ENCODE data around the gene ADK. TPM values are rescaled to one million over a fixed set of nuclear protein-coding genes. Genes with fewer than 3 reads are reported as not detected.
"Not testable (repeated sequence)": the region's sequence is repeated elsewhere in the genome, so short reads cannot be mapped to it uniquely, and the experiment has no call there.

Gene ADK
- total RNA-seq, 1 experiment from 2014 or later: 51.4 TPM

DNA sequence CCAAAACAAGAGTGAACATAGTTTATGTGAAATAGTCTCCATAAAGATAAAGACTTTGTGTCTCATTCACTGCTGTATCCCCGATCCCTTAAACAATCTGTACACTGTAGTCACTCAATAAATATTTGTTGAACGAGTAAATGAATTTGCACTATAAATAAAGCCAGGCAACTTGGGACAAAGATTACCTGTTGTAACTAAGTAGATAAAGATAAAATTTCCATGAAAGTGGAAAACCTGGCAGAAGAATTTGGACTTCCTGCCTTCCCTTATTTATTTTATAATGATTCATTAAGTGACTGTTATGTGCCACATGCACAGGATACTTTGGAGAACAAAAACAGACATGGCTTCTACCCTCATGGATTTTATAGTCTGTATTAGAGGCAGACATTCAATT is 397.7 kb downstream of the ADK start:
- DNase-seq (ENCODE audit: low spot score): no peak

DNA sequence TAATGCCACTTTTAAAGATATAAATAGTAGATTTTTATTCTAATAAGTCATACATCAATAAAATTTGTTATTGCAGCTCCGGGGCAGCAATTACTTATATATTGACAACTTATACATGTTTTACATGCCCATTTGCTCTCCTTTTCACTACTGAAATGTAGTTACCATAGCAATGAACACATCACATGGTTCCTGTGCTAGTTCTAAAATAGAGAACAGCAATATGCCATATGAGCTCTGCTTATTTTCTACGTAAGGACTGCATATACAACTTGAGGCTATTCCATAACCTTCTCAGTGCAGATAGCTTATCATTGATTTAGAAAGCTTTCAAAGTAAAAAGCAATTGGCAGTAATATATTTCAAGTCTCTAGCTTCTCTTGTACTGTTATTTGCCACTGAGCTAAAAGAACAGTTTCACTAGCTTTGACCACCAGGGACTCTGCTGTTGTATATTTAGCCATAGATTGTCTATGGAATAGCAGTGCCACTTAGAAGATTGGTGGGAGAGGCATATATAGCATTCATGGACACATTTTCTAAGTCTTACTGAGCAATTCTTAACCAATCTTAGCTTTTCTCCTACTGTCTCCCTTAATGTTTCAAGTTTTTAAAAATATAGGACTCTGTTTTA is 405.2 kb downstream of the ADK start:
- DNase-seq (ENCODE audit: low spot score): no peak

DNA sequence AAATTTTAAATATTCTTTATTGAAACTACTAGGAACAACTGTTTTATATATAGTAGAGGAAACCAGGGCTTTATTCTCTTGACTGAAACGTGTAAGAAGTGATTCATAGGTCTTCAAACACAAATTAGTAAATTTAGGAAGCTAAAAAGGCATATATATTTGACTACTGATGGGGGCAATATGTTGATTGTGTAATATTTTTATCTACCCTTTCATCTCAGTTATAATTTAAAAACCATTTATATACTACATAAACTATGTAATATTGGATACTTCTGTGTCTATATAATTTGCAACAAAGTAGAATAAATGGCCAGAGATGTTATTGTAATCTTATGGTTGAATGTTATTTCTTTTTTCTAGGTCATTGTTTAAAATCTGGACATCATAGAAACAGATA is 406.1 kb downstream of the ADK start:
- DNase-seq (ENCODE audit: low spot score): no peak

DNA sequence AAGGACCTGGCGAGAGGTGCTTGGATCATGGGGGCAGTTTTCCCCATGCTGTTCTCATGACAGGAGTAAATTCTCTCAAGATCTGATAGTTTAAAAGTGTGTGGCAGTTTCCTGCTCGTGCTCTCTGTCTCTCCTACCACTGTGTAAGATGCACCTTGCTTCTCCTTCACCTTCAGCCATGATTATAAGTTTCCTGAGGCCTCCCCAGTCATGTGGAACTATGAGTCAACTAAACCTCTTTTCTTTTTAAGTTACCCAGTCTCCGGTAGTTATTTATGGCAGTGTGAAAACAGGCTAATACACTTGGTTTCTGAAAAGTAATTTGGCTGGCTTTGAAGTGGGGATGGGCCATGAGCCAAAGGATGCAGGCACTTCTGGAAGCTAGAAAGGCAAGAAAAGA is 407.4 kb downstream of the ADK start:
- DNase-seq (ENCODE audit: low spot score): peak; percentile 6

DNA sequence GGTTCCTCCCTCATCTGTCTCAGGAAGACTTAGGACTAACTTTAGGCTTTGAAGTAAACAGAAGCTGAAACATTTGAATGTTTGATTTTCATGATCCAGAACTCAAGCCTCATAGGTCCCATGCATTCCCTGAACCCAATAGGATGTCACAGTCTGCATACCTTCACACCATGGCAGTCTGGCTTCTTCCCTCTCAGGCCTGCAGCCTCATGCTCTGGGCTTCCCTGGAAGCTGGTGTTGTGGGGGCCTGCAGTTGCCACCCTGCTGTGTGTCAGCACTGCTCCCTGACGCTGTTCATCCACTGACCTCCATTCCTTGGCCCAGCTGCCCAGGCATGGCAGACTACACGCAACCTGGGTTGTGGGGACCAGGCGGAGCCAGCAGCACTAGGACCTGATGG is 407.9 kb downstream of the ADK start:
- DNase-seq (ENCODE audit: low spot score): no peak

DNA sequence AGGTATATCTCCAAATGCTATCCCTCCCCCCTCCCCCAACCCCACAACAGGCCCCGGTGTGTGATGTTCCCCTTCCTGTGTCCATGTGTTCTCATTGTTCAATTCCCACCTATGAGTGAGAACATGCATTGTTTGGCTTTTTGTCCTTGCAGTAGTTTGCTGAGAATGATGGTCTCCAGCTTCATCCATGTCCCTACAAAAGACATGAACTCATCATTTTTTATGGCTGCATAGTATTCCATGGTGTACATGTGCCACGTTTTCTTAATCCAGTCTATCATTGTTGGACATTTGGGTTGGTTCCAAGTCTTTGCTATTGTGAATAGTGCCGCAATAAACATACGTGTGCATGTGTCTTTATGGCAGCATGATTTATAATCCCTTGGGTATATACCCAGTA is 417.9 kb downstream of the ADK start:
- not testable (repeated sequence) for DNase-seq (ENCODE audit: low spot score)

DNA sequence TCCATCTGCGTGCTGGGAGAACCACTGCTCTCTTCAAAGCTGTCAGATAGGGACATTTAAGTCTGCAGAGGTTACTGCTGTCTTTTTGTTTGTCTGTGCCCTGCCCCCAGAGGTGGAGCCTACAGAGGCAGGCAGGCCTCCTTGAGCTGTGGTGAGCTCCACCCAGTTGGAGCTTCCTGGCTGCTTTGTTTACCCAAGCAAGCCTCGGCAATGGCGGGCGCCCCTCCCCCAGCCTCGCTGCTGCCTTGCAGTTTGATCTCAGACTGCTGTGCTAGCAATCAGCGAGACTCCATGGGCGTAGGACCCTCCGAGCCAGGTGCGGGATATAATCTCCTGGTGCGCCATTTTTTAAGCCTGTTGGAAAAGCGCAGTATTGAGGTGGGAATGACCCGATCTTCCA is 422.5 kb downstream of the ADK start:
- not testable (repeated sequence) for DNase-seq (ENCODE audit: low spot score)

DNA sequence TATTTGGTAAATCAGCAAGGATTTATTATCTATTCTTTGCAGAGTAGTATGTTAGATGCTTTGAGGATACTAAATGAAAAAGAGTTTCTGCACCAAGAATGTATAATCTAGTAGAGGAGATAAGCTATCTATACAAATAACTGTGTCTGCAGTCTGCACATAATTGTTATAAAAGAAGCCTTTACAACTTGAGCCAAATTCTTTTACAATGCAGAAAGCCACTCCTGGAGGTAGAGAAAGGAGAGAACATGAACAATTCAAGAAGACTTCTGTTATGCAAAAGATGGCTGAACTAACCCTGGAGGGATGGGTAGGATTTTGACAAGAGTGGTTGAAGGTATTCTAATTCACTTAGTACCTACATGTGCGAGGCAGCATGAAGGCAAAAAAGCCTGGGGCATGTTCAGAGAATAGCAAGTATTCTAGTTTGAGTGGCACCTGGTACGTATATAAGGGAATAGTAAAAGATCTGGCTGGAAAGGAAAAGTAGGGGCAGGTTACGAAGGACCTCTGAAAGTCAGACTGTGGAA is 424.2 kb downstream of the ADK start:
- no peak for DNase-seq (ENCODE audit: low spot score)

DNA sequence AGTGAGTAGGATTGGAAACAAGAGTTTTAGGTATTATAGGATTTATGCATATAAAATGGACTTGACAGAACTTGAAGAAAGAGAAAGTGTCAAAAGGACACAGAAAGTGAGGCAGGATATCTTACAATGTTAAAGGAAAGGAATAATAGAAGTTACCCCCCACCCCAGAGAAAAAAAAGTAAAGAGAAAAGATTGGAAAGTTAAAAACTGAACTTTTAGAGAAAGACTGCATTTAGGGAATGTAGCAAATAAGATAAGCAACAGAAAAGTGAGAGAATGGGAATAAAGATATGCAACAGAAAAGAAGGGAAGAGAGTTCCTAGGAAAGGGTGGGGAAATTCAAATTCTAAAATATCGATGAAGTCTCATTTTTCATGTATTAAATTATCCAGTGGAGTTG is 424.9 kb downstream of the ADK start:
- no peak for DNase-seq (ENCODE audit: low spot score)

DNA sequence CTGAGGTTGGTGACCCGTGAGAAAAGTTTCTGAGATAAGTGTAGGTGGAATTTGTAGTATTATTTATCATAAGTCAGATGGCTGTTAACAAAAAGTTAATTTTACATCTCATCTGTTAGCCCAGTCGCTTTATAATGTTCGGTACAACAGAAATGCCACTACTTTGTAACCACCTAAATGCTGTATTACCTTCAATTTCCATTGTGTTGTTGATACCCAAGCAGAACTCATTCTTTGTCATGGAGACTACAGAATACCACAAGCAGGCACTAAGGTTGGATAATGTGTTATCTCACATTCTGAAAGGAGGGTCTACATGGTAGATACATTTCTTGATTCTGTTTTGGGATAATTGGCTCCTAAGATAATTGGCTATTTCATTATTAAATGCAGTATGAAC is 425.6 kb downstream of the ADK start:
- no peak for DNase-seq (ENCODE audit: low spot score)

DNA sequence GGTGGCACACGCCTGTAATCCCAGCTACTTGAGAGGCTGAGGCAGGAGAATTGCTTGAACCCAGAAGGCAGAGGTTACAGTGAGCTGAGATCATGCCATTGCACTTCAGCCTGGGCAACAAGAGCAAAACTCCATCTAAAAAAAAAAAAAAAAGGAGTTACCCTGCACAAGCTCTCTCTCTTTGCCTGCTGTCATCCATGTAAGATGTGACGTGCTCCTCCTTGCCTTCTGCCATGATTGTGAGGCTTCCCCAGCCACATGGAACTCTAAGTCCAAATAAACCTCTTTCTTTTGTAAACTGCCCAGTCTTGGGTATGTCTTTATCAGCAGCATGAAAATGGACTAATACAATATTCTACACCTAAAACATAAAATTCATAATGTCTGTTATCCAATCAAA is 429.4 kb downstream of the ADK start:
- not testable (repeated sequence) for DNase-seq (ENCODE audit: low spot score)

DNA sequence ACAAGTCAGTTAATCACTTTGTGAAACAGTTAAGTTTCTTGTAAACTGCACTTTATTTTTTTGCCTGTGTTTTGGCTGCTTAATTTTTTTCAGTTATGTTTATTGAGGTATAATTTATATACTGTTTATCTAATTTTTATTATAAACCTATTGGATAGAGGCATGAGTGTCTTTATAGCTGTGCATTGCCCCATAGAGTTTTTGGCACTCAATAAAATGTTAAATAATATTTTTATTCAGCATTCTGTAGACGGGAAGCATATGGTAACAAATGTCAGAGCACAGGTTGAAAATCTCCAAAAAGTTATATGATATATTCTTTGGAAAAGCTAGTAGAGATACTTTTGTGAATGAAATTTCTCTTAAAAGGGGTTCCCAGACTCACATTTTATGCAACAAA is 431.5 kb downstream of the ADK start:
- DNase-seq (ENCODE audit: low spot score): no peak

DNA sequence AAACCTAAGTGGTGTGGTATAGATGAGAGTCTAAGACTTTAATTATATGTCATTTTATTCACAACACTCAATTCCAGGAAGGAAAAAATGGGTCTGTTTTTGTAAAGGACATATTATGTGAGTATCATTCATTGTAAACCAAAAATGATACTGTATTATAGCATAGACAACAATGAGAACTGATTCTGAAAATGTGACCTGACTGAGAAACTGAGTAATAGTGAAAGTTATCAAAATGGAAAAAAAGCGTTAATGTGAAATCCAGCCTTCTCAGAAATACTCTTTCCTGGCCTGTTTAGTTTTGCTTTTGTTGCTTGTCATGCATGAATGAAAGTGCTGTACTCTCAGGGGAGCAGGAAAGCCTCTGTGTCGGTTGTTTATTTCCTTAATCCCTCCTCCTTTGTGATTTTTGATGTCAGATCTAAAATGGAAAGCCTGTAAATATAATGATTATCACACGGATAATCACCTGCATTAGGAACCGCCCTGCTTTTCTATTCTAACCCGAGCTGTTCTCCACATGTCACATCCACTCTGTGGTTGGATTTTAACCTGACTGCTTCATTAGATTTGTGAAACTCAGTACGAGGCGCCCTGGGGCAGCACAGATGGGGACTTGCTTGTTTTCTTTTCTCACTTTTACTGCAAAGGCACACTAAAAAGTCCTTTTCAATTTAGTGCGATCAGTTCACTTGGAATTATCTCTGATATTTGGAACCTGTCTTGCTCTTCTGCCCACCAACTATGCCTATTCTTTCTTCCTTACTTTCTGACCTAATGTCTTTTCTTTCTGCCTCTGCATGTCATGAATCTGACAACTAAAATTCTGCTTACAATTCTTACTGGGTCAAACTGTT is 434.4 kb downstream of the ADK start:
- DNase-seq (ENCODE audit: low spot score): no peak

DNA sequence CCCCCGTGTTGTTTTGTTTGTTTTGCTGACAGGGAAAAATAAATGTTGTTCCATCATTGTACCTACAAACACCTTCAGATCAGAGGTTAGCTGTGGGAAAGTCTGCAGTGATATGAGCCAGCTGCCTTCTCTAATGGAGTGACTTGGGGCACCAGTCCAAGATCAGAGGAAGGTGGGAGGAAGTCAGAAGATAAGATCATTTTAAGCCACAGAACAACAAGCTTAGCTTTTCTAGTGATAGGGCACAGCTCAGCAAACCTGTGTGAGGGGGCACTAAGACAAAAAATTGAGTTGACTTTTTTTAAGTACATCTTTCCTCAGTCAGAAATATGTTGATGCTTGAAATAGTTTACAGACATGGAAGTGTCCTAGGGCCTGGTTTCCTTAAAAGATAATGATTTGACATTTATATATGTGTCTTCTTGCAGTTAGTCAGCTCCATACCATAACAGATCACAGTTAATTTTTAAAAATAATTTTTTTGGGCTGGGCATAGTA is 435.1 kb downstream of the ADK start:
- peak; percentile 28 for DNase-seq (ENCODE audit: low spot score)

DNA sequence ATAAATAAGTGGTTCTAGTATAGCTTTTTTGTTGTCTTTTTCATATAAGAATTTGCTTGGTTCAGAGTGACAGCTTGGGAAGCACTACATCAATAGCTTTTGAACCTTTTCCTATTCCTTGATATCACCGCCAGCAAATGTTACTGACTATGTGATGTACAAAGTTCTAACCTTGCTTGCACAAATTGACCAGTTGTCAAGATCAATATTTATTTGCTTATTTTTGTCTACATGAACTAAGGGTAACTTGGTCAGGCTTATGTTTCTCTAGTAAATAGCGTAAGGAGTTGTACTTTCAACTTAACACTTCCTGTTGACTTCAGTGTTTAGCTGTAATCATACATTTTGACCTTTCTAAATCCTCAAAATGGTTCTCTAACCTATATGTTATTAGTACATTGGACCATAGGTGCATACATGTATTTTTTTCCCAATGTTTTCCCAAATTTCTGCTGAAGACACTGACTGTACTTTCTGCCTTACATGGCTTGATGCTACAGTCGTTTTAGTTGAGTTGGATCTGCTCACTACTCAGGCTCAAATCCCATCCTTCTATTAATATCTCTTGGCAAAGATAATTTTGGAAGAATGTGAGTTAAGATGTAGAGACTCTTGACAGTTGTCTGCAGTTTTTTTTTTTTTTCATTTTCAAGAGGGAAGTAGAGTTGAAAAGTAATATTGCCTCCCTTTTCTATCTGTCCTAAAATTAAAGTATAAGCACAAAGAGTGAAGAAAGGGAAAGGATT is 436.3 kb downstream of the ADK start:
- DNase-seq (ENCODE audit: low spot score): no peak

DNA sequence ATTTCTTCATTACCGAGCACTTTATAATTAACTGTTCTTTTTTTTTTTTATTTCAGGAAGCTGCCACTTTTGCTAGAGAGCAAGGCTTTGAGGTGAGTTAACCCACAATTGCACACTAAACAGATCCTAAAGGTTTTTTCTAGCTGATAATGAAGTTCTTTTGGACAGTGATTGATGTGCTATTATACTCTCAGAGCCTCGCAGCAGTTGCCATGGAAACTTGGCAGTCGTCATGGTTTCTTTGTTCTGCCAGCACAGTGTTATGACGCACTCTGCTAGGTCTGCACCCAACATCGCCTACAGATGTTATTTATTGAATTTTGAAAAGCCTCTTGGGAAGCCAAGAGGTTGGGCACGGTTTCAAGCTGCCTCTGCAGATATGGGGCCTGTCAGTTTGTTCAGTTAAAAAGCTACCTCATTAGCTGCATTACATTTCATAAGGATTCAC is 438.2 kb downstream of the ADK start:
- DNase-seq (ENCODE audit: low spot score): peak; percentile 95

DNA sequence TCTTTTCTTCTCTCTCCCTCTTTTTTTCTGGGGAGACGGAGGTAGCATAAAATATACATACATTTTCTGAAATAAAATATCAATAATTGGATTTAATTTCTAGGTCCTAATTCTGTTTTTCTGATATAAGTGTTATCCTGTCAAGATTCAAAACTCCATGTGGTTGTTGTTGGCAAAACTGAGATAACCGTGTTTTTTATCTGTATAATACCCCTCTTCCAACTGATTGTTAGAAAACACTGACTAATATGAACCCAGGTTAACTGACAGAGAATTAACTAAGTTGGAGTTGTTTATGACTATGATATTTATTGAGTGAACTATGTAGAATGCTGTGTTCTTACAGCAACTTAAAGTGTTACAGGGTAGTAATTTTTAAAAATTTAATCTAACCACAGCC is 438.8 kb downstream of the ADK start:
- no peak for DNase-seq (ENCODE audit: low spot score)

DNA sequence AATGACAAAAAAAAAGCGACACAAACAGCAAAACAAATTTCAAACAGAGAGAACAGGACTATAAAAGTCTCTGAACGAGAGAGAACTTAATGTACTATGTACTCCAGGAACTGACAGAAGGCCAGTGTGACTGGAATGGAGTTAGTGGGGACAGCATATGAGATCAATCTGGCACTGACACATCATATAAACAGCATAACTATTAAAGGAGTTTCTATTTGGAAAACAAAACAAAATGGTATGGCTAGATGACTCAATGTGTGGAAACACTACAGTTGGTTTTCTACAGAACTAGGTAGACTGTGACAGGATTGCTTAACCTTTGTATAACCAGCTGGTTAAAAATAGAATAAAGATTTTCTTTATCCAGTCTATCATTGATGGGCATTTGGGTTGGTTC is 442.4 kb downstream of the ADK start:
- DNase-seq (ENCODE audit: low spot score): no peak

DNA sequence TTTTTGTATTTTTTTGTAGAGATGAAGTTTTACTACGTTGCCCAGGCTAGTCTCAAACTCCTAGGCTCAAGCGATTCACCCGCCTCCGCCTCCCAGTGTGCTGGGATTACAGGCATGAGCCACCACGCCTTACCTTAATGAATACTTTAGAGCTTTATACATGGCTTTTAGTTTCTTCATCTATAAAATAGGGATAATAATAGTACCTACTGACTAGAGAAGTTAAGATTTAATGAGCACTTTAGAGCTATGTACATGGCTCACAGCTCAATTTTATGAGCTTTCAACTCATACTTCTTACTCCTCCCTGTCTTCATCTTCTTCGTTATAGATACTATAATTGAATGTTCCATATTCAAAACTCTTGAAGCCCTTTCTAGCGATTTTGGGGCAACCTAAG is 445.7 kb downstream of the ADK start:
- DNase-seq (ENCODE audit: low spot score): no peak

DNA sequence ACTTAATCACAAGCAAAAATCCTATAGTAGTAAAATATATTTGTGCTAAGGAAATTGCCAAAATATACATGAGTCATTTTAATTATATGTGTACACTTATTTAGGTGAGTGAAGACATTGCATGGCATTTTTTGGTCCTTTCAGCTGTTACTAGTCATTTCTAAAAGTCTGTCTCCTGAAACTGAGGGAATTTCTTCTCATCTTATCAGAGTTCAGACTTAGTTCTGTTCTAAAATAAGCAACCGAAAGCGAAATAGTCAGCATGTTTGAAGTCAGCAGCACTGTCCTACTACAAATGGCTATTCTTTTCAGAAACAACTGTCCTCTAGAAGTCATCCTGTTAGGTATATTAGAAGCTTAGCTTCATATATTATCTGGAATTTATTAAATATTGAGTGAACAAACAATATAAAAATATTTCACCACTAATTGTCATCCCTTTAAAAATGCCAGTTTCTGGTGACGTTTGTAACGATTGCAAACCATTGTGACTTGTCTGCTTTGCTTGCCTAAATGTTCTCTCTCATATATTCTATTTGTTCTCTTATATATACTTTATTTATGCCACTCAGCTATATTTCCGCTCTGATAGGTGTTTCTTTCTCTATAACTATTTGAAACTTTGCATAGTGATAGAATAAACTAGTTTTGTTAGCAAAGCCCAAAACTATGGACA is 448.0 kb downstream of the ADK start:
- no peak for DNase-seq (ENCODE audit: low spot score)

DNA sequence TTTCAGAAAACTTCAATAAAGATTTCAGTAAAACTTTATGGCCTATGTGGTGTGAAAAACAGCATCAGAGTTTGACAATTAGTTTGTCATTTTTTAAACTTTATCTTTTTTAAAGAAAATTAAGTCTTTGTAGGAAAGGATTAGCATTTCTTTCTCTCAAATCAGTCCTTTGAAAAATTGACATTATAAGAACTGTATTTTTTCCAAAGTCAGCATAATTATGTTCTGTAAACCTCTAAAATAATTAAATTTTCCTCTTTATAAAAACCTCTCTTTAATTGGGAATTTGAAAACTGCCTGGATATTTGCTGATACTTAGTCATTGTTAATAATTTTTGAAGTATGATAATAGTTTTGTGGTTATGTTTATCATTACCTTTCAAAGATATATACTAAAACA is 448.7 kb downstream of the ADK start:
- no peak for DNase-seq (ENCODE audit: low spot score)

DNA sequence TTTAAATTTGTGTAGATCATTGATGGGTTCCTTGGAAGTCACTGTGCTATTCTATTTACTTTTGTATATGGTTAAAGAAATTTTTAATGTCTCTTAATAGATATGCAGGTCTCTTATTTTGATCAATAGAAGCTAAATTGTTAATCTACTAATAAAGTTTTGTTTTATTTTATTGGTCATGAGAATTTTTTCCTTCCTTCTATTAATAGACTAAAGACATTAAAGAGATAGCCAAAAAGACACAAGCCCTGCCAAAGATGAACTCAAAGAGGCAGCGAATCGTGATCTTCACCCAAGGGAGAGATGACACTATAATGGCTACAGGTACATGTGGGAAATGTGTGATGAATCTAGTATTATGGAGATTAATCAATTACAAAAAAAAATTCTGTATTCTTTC is 449.1 kb downstream of the ADK start:
- DNase-seq (ENCODE audit: low spot score): no peak
